GM18907 (cell line): ENCODE results near the gene SUMO4.

Source experiments
- ATAC-seq: cut with Tn5 transposase; IDR thresholded peaks from one replicate; pipeline ENCODE4 v1.9.1; 2021; ENCODE audit warnings: mild to moderate bottlenecking, moderate library complexity; ENCODE audit not compliant: unreplicated experiment

The SUMO4 gene

DNA sequence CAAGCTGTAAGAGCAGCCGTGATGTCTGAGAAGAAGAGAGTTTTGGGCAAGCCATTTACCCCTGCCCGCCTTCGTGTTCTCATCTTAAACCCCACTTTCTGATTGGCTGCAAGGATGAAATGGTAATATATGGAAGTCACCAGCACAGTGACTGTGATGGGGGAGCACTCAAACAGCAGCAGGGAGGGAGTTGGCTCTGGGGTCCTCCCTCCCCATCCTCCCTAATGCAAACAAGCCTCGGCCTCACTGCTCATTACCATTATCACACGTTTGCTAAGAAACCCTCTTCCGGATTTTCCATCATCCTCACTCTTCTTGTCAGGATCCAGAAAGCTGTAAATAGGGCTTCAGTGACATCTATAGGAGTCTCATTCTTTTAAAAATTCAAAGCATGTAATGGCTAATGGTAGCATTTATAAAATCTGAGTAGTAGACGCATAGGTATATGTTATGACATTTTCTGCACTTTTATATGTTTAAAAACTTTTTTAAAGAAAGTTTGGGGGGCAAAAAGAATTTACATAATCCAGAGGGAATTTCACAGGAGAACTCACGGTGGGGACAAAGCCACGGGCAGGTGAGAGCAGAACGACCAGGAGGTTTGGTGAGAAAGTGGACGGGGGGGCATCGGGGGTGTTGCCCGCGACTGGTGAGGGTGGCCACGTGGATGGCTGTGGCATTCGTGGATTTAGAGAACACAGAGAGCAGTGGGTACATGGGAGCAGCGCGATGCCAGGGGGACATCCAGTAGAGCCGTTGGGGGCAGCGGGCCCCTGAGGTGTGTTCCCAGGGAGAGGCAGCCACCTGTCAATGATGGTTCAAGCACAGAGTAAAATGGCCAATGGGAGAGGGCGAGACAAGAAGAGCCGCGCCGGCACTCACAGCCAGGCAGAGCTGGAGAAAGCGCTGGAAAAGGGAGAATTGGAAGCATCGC is 29.6 kb downstream of the SUMO4 start:
- no peak for ATAC-seq

DNA sequence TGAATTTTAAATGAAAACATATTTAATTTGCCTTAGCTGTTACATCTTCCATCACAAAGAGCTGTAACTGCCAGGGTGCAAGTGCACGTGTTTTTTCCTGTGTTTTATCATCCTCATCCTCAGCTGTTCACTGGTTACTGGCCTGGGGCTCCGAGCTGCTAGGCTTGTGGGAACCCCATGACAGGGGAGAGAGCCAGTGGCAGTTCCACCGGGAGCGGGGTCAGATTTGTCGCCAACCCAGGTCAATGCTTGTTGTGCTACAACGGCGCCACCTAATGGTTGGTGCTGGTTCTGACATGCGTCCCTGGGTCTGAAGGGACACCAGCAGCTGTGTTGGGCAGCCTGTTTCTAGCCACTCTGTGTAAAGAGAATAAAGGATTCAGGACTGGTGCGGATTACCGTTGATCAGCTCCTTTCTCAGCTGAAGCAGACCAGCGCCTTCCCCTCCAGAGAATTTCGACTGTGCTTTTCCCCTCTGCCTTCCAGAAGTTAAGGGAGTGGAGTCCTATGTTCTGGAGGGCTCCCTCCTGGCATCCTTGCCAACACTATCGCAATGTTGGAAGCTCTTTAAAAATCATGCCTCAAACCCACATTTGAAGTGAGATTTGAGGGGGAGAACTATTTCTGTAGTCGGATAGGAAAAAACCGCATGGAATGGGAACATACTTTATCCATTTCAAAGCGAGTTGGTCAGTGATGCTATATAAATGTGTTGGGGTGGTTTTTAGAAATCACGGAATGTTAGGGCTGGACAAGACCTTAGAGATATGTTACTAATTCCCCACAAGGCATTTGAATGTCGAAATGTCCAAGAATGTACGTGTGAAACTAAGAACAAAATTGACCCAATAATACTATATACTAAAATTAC is 32.1 kb downstream of the SUMO4 start:
- peak; percentile 86 for ATAC-seq

DNA sequence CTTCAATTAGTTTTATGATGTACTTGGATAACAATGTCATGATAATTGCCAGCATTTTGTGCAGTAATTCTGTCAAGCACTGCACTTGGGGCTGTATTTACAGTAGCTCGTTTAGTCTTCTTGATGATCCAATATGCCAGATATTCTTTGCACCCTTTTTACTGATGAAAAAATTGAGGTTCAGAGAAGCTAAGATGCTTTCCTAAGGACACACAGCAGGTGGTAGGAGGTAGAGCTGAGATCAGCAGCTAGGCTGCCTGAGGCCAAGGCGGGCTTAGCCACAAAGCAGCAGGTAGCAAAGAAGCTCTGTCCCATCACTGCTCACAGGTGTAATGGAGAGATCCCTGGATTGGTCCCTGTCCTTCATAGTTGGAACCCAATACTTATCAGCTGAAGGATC is 33.3 kb downstream of the SUMO4 start:
- no peak for ATAC-seq

DNA sequence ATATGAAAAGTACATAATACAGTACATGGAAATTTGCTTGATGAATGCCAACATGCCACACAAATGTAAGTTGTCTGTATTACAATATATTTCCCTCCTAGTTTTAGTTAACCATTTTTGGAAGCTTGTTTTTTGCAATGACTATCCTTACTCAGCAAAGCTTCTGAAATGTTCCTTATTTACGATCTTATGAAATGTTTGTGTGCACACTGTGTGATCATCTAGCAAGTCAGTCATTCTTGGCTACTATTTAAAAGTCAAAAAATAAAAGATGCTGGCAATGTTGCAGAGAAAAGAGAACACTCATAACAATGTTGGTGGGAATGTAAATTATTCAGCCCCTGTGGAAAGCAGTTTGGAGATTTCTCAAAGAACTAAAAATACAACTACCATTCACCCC is 33.8 kb downstream of the SUMO4 start:
- ATAC-seq = no peak

DNA sequence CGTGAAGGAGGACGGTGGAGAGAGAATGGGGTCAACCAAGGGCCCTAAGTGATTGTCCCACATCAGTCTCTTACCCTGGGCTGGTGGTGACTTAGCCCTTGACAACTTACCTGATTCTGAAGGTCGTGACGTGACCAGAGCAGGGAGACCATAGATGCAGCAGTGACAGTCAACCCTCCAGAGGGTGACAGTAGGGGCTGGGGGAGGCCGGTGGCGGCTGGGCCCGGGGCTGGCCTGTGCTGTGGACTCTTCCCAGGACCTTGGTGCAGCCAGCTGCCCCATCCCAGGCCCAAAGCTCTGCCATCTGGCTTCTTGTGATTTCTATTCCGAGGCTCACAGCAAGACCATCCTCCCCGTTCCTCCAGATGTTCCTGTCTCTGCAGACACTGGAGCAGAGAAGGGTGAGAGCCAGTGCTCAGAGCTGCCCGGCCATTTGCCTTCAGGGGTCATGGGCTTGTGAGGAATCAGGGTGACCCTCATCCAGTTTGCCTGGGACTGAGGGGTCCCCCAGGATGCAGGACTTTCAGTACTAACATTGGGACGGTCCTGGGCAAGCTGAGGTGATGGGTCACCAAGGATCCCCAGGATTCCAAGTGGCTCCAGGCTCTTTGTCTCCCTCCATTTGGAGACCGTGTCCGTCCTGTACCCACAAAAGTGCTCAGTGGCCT is 36.0 kb downstream of the SUMO4 start:
- no peak for ATAC-seq

DNA sequence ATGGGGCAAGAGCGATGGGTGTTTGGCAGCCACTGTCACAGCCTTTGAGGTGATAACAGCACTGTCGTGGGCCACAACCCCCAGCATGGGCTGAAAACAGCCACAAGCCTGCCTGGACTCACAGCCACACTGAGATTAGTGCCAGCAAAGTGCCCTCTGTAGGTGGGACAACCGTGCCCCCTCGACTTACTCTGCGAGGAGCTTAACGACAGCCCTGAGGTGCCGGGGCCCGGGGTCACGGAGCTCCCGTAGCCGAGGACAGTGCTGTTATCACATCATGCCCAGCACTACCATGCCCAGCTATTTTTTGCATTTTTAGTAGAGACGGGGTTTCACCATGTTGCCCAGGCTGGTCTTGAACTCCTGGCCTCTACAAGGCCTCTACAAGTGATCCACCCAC is 36.6 kb downstream of the SUMO4 start:
- ATAC-seq = no peak

DNA sequence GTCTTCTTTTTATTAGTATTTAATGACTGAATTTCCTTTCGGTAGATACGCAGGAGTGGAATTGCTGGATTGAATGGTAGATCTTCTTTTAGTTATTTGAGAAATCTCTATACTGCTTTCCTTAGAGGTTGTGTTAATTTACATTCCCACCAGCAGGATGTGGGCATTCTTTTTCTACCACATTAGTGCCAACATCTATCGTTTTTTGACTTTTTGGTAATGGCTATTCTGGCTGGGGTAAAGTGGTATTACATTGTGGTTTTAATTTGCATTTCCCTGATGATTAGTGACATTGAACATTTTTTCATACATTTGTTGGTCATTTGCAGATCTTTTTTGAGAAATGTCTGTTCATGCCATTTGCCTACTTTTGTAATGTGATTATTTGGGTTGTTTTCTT is 37.1 kb downstream of the SUMO4 start:
- no peak for ATAC-seq

DNA sequence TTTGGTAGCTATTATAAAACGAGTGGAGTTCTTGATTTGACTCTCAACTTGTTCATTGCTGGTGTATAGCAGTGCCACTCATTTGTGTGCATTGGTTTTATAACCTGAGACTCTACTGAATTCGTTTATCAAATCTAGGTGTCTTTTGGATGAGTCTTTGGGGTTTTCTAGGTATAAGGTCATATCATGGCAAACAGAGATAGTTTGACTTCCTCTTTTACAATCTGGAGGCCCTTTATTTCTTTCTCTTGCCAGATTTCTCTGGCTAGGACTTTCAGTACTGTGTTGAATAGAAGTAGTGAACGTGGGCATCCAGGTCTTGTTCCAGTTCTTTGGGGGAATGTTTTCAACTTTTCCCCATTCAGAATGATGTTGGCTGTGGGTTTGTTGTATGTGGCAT is 38.8 kb downstream of the SUMO4 start:
- ATAC-seq = no peak

DNA sequence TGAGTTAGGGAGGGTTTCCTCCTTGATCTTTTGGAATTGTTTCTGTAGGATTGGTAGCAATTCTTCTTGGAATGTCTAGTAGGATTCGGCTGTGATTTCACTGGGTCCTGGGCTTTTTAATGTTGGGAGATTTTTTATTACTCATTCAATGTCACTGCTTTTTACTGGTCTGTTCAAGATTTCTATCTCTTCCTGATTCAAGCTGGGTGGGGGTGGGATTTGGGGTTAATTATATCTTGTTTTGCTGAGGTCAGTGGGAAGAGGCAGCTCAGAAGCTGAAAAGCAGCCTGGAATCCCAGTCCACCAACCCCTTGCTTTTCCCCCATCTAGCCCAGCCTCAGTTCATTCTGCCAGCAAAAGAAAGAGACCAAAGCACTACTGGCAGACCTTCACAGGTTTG is 39.6 kb downstream of the SUMO4 start:
- no peak for ATAC-seq

DNA sequence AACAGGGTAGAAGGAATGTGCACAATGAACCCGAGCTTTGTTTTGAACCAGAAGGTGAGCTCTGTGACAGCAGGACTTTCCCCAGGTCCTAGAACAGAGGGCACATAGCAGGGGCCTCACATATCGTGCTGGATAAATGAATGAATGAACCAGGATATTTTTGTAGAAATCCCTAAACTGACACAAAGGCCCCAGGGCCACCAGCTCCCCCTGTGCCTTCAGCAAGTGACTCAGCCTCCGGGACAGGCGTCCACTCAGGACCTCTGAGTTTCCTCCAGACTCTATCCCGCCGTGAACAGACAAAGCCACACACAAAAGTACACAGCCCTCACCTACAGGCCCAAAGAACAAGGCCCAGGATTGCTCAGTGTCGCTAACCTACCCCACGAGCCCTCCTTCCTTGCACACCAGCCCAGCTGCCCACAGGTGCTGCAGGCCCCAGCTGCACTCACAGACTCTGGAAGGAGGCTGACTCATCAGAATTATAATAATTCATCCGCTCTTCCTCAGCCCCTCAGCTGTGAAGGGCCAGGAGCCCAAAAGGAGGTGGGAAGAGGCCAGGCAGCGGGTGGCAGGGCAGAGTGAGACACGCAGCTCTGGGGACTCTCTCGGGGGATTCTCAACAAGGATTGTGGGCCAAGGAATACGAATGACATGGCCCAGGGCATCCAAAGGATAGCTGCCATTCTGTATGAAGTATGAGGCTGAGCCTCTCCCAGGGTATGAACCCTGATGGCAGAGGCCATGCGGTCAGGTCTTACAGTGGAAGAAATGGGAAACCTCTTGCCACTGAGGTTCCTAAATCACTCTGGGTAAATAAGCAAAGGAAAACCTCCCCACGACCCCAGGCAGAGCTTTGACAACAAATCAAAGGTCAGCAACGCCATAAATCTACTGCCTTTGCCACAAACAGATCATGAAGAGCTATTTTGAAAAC is 40.9 kb downstream of the SUMO4 start:
- no peak for ATAC-seq

DNA sequence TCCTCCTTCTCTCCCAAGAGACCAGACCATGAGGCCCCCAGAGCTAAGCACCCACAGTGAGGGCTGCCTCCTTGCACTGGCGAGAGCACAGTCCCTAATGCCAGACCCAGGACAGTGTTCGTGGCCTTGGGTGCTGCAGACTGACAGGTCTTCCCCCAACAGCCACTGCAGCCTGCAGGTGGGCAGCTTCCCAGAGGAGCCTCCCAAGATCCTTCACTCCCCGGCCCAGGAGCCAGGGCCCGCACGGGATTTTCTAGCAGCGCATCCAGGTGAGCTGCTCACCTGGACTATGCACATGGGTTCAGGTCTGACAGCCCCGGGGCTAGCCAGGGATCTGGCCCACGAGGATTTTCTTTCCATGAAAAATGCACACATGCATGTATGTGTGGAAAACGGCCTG is 41.7 kb downstream of the SUMO4 start:
- no peak for ATAC-seq

DNA sequence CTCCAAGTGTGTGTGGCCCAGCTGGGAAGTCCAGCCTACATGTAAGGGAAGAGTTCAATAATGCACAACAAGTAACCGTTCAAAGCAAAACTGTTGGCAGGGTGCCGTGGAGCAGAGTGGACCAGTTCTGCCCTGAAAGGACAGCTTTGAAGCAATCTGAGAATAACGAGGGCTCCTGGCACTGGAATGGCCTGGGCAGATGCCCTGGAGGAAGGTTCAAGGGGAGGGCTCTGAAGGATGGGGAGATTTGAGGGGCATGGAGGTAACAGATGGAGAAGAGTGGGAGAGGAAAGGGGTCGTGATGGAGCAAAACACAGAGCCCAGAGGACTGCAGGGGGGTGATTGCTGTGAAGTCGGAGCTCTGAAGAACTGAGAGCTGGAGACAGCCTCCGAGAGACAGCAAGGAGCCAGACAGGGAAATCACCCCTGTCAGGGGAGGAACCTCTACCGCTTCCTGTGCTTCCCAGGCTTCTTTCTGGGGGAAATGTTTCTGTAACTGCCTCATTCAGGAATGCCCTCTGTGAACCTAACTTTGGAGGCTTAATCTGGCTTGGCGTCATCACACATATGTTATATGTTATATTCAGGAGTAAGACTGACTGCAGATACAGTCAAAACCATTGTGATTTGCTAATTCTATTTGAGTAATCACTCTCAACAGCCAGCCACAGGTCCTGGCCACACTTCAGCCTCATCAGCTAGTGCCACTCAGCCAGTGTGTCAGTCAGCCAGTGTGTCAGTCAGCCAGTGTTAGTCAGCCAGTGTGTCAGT is 43.5 kb downstream of the SUMO4 start:
- no peak for ATAC-seq

DNA sequence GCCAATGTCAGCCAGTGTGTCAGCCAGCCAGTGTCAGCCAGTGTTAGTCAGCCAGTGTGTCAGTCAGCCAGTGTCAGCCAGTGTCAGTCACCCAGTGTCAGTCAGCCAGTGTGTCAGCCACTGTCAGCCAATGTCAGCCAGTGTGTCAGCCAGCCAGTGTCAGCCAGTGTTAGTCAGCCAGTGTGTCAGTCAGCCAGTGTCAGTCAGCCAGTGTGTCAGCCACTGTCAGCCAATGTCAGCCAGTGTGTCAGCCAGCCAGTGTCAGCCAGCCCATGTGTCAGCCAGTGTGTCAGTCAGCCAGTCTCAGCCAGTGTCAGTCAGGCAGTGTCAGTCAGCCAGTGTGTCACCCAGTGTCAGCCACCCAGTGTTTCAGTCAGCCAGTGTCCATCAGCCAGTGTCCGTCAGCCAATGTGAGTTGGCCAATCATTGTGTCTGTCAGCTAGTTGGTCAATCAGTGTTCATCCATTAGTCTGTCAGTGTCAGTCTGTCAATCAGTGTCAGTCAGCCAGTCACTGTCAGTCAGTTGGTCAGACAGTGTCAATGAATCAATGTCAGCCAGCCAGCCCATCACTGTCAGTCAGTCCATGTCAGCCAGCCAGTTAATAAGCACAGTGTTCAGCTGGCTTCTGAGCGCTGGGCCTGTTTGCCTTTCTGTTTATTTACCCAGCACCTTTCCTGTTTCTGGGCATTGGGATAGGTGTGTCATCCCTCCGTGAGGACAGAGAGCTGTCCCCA is 44.5 kb downstream of the SUMO4 start:
- peak; percentile 26 for ATAC-seq

DNA sequence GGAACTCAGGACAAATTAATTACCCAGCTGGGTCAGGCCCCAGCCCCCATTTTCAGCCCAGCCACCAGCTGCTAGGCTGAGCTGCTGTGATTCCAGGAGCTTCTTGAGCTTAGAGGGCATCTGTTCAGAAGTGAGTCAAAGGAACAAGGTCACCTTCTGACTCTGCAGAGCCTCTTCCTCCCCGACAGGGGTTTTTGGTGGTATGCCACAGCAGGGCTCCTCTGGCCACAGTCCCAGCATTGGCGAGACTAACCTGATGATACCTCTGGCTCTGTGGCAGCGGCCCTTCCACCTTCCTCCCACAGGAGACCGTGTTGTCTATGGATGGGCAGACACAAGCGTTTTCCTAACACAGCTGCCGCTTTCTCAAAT is 45.0 kb downstream of the SUMO4 start:
- ATAC-seq = peak; percentile 64

DNA sequence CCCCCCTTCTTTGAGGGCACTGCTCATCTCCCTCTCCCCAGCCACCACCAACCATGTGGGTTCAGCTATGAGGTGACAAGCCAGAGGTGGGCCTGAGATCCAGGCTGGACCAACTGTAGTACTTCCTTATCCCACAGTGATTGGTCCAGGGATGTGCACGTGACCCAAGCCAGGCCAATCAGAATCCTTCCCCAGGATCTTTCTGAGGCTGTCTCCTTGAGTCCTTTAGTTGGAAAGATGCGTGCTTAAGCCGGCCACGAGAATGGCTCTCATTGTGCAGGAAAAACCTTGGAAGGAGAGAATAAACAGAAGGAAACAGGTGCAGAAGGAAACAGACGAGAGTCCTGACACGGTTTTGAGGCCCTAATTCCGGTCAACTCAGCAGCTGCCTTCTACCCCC is 45.5 kb downstream of the SUMO4 start:
- peak; percentile 24 for ATAC-seq

DNA sequence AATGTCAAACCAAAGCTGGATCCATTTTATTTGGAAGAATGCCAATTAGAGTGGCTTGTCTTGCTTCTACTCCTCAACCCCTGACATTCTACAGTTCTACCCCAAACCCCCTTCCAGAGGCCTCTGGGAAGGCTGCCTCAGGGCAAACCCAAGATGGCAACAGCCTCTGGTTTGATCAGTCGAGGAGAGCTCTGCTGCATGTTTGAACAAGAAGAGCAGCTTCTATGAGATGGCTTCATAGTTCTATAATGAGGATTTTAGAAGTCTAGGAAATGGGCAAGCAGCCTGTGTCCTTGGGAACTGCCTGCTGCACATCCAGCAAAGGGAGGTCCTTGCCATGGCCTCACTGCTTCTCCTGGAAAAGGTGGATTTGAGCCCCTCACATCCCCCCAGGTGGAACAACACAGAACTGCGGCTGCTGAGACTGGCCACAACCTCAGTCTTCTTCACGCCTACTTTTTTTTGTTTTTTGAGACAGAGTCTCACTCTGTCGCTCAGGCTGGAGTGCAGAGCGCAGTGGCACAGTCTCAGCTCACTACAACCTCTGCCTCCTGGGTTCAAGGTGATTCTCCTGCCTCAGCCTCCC is 46.8 kb downstream of the SUMO4 start:
- ATAC-seq = no peak

DNA sequence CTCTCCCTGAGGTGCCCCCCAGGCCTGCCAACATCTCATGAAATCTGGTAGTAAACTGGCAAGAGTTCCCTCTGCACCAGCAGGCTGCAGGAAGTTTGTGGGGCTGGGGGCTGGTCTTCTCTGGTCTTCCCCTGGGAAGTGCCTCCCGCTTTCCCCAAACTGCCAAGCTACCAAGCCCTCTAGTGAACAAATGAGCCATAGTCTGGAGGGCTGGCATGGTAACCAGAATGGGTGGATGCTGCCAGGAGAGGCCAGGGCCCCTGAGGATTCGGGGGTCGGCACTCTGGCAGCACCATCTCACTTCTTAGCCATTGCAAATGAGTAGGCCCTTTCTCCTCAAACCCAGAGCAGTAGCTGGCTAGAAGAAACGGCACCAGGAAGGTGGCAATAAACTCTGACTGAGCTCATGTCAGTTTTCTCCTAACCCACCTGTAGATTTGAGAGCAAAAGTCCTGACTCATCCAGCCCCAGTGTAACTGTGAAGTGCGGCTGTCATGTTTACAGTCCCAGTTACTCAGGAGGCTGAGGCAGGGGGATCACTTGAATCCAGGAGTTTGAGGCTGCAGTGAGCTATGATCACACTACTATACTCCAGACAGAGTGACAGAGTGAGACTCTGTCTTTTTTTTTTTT is 48.9 kb downstream of the SUMO4 start:
- no peak for ATAC-seq
